Activated naive CD4-positive, alpha-beta T cell treated with anti-CD3 and anti-CD28 coated beads, Interleukin-2, amount 10 ng/mL, durations not matched to agents 7 days and 5 days (primary cell): ENCODE results near the gene SCUBE1.

Experiments used
- CTCF ChIA-PET: fragments of 350-600 bp; sonication (Branson Sonifier 250); formaldehyde crosslinking; loops from one replicate; lab custom pipeline; 2021; ENCODE audit warnings: antibody characterized with exemption; lab: Charles Lee
- DNase-seq: peaks from one replicate; pipeline ENCODE4 v3.0.0-alpha.2; 2020
- H3K27ac Mint-ChIP-seq: one replicate; pipeline ENCODE4 v1.8.0; 2021; ENCODE audit warnings: mild to moderate bottlenecking, moderate library complexity, mixed read lengths
- H3K27me3 Mint-ChIP-seq: one replicate; pipeline ENCODE4 v1.8.0; 2021; ENCODE audit warnings: mild to moderate bottlenecking, mixed read lengths
- H3K36me3 Mint-ChIP-seq: one replicate; pipeline ENCODE4 v1.8.0; 2021; ENCODE audit warnings: mixed read lengths
- H3K4me1 Mint-ChIP-seq: one replicate; pipeline ENCODE4 v1.8.0; 2021; ENCODE audit warnings: mixed read lengths
- H3K4me3 Mint-ChIP-seq: one replicate; pipeline ENCODE4 v1.8.0; 2021; ENCODE audit warnings: mild to moderate bottlenecking, moderate library complexity, mixed read lengths
- H3K9me3 Mint-ChIP-seq: one replicate; pipeline ENCODE4 v1.8.0; 2021; ENCODE audit warnings: mixed read lengths

Gene SCUBE1

GRCh38 chr22:43186272-43187170 lies 156.7 kb downstream of the SCUBE1 start, which contains the start of gene TTLL12:
TTLL12 (minus strand) TSS chr22:43187134; CDS start chr22:43187069, 65 bp downstream.
- Mint-ChIP-seq H3K36me3 (peaks cover 9% of the 10 kb centered on the region), H3K4me3 (peak within 1 kb of the TSS; percentile 78), H3K9me3 (peaks cover 8% of the 10 kb centered on the region), H3K4me1 (peaks cover 36% of the 10 kb centered on the region), H3K27me3 (peaks cover 16% of the 10 kb centered on the region), H3K27ac (peak within 1 kb of the TSS; percentile 97)
- DNase-seq: peak; percentile 71
- CTCF ChIA-PET: interaction anchor here (0.6 to 1.3 kb wide), 5 partner anchors 40 to 160 kb away, joined by 3 to 5 read pairs (median 3); no protein-coding TSS in a partner anchor

GRCh38 chr22:43185860-43186261 lies 157.3 kb downstream of the SCUBE1 start:
- CTCF ChIA-PET: interaction anchor here (1.2 to 1.3 kb wide), 2 partner anchors 126 to 161 kb away, joined by 3 to 5 read pairs; no protein-coding TSS in a partner anchor
- peaks cover 10% of the 10 kb centered on the region for H3K27me3 Mint-ChIP-seq
- H3K27ac Mint-ChIP-seq: peak overlapping the region; percentile 78
- peaks cover 7% of the 10 kb centered on the region for H3K36me3 Mint-ChIP-seq
- H3K9me3 Mint-ChIP-seq: peaks cover 2% of the 10 kb centered on the region
- peak overlapping the region; percentile 78 for H3K4me3 Mint-ChIP-seq
- DNase-seq: no peak
- peaks cover 36% of the 10 kb centered on the region for H3K4me1 Mint-ChIP-seq

GRCh38 chr22:43183496-43184277 lies 159.5 kb downstream of the SCUBE1 start:
- CTCF ChIA-PET: interaction anchor here (1.1 kb wide), 1 partner anchor 561 kb away, joined by 3 read pairs; no protein-coding TSS in a partner anchor
- Mint-ChIP-seq H3K9me3 (no peaks in the 10 kb centered on the region), H3K4me3 (no peak overlapping the region), H3K36me3 (peaks cover 18% of the 10 kb centered on the region), H3K27ac (no peak overlapping the region), H3K27me3 (peaks cover 5% of the 10 kb centered on the region), H3K4me1 (peaks cover 34% of the 10 kb centered on the region)
- DNase-seq: no peak

- CTCF ChIA-PET: no interaction called here
- Mint-ChIP-seq H3K36me3 (peaks cover 23% of the 10 kb centered on the region), H3K27ac (no peak overlapping the region), H3K27me3 (peaks cover 3% of the 10 kb centered on the region), H3K4me3 (no peak overlapping the region), H3K4me1 (peaks cover 29% of the 10 kb centered on the region), H3K9me3 (no peaks in the 10 kb centered on the region)
- no peak for DNase-seq
Measured at GRCh38 chr22:43182726-43183125, 160.4 kb downstream of the SCUBE1 start.

GRCh38 chr22:43182118-43182517 lies 161.1 kb downstream of the SCUBE1 start:
- no peak overlapping the region for H3K27ac Mint-ChIP-seq
- CTCF ChIA-PET: no interaction called here
- H3K9me3 Mint-ChIP-seq: no peaks in the 10 kb centered on the region
- no peaks in the 10 kb centered on the region for H3K27me3 Mint-ChIP-seq
- peaks cover 24% of the 10 kb centered on the region for H3K36me3 Mint-ChIP-seq
- no peak for DNase-seq
- peaks cover 27% of the 10 kb centered on the region for H3K4me1 Mint-ChIP-seq
- H3K4me3 Mint-ChIP-seq: no peak overlapping the region

- no peak for DNase-seq
- Mint-ChIP-seq H3K4me3 (no peak overlapping the region), H3K36me3 (peaks cover 24% of the 10 kb centered on the region), H3K27ac (no peak overlapping the region), H3K27me3 (no peaks in the 10 kb centered on the region), H3K4me1 (peaks cover 27% of the 10 kb centered on the region), H3K9me3 (no peaks in the 10 kb centered on the region)
- CTCF ChIA-PET: no interaction called here
Measured at GRCh38 chr22:43181321-43182076, 161.7 kb downstream of the SCUBE1 start.

GRCh38 chr22:43180670-43181069 lies 162.5 kb downstream of the SCUBE1 start:
- Mint-ChIP-seq H3K27ac (no peak overlapping the region), H3K9me3 (no peaks in the 10 kb centered on the region), H3K27me3 (no peaks in the 10 kb centered on the region), H3K4me1 (peaks cover 22% of the 10 kb centered on the region), H3K4me3 (no peak overlapping the region), H3K36me3 (peaks cover 25% of the 10 kb centered on the region)
- CTCF ChIA-PET: no interaction called here
- DNase-seq: no peak

- DNase-seq: no peak
- Mint-ChIP-seq H3K27ac (no peak overlapping the region), H3K27me3 (no peaks in the 10 kb centered on the region), H3K4me3 (no peak overlapping the region), H3K4me1 (peaks cover 16% of the 10 kb centered on the region), H3K36me3 (peaks cover 25% of the 10 kb centered on the region), H3K9me3 (no peaks in the 10 kb centered on the region)
- CTCF ChIA-PET: no interaction called here
Measured at GRCh38 chr22:43179911-43180195, 163.3 kb downstream of the SCUBE1 start.

- peaks cover 10% of the 10 kb centered on the region for H3K4me1 Mint-ChIP-seq
- H3K27ac Mint-ChIP-seq: no peak overlapping the region
- no peaks in the 10 kb centered on the region for H3K9me3 Mint-ChIP-seq
- no peak for DNase-seq
- CTCF ChIA-PET: no interaction called here
- H3K36me3 Mint-ChIP-seq: peaks cover 21% of the 10 kb centered on the region
- no peak overlapping the region for H3K4me3 Mint-ChIP-seq
- no peaks in the 10 kb centered on the region for H3K27me3 Mint-ChIP-seq
Measured at GRCh38 chr22:43179146-43179910, 163.8 kb downstream of the SCUBE1 start.

GRCh38 chr22:43177479-43177878 lies 165.7 kb downstream of the SCUBE1 start:
- Mint-ChIP-seq H3K27ac (no peak overlapping the region), H3K4me3 (no peak overlapping the region), H3K4me1 (no peaks in the 10 kb centered on the region), H3K36me3 (peaks cover 25% of the 10 kb centered on the region), H3K27me3 (no peaks in the 10 kb centered on the region), H3K9me3 (no peaks in the 10 kb centered on the region)
- no peak for DNase-seq
- CTCF ChIA-PET: no interaction called here

GRCh38 chr22:43176090-43176489 lies 167.1 kb downstream of the SCUBE1 start:
- no peaks in the 10 kb centered on the region for H3K27me3 Mint-ChIP-seq
- H3K27ac Mint-ChIP-seq: no peak overlapping the region

GRCh38 chr22:43174941-43175531 lies 168.1 kb downstream of the SCUBE1 start:
- Mint-ChIP-seq H3K27ac (no peak overlapping the region), H3K4me3 (no peak overlapping the region), H3K27me3 (no peaks in the 10 kb centered on the region), H3K9me3 (no peaks in the 10 kb centered on the region), H3K36me3 (peaks cover 30% of the 10 kb centered on the region), H3K4me1 (peaks cover 7% of the 10 kb centered on the region)
- DNase-seq: no peak
- CTCF ChIA-PET: no interaction called here

More at GRCh38 chr22:43176090-43176489, 167.1 kb downstream of the SCUBE1 start:
- no peak for DNase-seq
- Mint-ChIP-seq H3K4me1 (peaks cover under 1% of the 10 kb centered on the region), H3K9me3 (no peaks in the 10 kb centered on the region), H3K4me3 (no peak overlapping the region), H3K36me3 (peaks cover 28% of the 10 kb centered on the region)
- CTCF ChIA-PET: no interaction called here
